ENCODE results near the gene SCAMP3. TPM values are rescaled to one million over a fixed set of nuclear protein-coding genes. Genes with fewer than 3 reads are reported as not detected.

SCAMP3 gene
- total and polyA plus RNA-seq, 12 donors: 41.9 to 143 (median 94.1) TPM

- Histone ChIP-seq H3K4me3 (peak overlapping the region; percentile 36 to 80 (median 70)), H3K36me3 (replicated peaks in 1 of 2) (peaks cover 0 to 70% of the 10 kb centered on the region in 2 donors), H3K4me1 (replicated peaks in 1 of 2) (peaks cover 13 to 16% of the 10 kb centered on the region in 2 donors), H3K9me3 (replicated peaks in 1 of 3) (no peaks in the 10 kb centered on the region), H3K27me3 (no peaks in the 10 kb centered on the region), H3K27ac (peak overlapping the region in 4 of 5 donors; percentile 60 to 90 (median 82))
- no peak for DNase-seq
- intact Hi-C loops (cut with DNase I): loop anchor here in 1 of 2 donors (5.0 kb wide), 1 partner anchor 46 kb away; the partner anchor contains the start of gene FDPS
- no peak for TF ChIP-seq POLR2A (IDR thresholded peaks at IDR 0.05)
- TF ChIP-seq CTCF (IDR thresholded peaks at IDR 0.05): peak in 1 of 6 experiments; percentile 13
- 0 to 1% (median 0%) methylated on average over 6 to 9 of the region's 9 CpGs; no CpG with 5 or more reads in 1 of the 4 donors for WGBS, 4 donors
These were observed 688 bp downstream of the SCAMP3 start for GRCh38 chr1:155261493-155261851.

DNA sequence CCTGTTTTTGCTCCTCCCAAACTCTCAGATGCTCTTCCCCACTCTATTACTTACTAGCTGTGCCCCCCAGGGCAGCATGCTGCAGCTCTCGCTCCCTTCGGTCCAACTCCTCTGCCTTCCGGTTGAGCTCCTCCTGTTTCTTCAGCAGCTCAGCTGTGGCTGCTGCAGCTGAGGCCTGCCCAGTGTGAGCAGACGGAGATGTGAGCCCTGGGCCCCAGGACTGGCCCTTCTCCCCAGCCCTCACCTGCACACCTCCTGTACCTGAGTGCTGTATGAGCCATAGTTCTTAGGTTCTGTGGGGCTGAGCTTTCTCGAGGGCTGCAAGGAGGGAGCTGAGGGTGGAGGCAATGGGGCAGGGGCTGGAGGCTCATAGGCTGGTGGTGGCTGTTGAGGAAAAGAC is 1.9 kb downstream of the SCAMP3 start:
- H3K27me3 ChIP-seq: no peaks in the 10 kb centered on the region
- peaks cover 13 to 22% of the 10 kb centered on the region in 2 donors for H3K4me1 ChIP-seq (replicated peaks in 1 of 2)
- H3K36me3 ChIP-seq (replicated peaks in 1 of 2): peaks cover 0 to 58% of the 10 kb centered on the region in 2 donors
- intact Hi-C loops (cut with DNase I): loop anchor here in 1 of 2 donors (5.0 kb wide), 1 partner anchor 47 kb away; the partner anchor contains the start of gene FDPS
- H3K27ac ChIP-seq: no peak overlapping the region
- no peak for DNase-seq
- H3K4me3 ChIP-seq: no peak overlapping the region
- TF ChIP-seq POLR2A (IDR thresholded peaks at IDR 0.05) (no peak), CTCF (IDR thresholded peaks at IDR 0.05) (no peak)
- WGBS, 4 donors: 89 to 96% (median 93%) methylated on average over 3 to 5 of the region's 5 CpGs
- H3K9me3 ChIP-seq (replicated peaks in 1 of 3): no peaks in the 10 kb centered on the region

DNA sequence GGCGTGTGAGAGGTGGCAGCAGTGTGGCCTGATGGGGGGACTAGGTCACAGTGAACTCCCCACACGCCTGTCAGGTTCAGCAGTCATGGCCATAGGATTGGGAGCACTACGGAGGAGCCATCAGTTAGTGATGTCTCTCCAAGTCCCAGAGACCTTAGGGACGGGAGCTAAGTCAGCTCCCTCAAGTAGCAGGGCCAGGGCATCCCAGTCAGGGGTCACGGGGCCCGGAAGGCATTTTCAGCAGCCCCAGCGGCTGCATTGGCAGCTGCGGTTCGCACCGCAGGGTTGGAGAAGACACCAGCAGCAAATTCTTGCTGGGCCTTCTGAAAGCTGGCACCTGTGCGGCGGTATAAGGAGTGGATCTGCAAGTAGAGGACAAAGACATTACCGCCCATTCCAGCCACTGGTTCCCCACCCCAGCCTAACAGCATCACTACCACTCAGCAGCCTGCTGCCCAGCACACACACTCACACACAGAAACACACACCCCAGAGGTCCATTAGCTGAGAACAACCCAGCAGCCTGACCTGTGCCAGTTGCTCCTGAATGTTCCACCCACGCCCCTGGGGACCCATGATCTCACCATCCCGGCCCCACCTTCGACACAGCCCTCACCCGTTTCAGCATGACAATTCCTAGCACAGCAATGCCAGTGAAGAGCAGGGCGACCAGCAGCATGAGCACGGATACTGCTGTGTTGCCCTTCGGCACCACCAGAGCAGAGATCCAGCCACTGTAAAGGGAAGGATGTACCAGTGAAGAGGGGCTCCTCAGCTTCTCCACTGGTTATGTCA is 5.9 kb downstream of the SCAMP3 start:
- 77 to 90% (median 77%) methylated on average over 7 to 20 of the region's 20 CpGs for WGBS, 4 donors
- intact Hi-C loops (cut with DNase I): no loop called here

More for the DNA sequence above, 5.9 kb downstream of the SCAMP3 start:
- H3K9me3 ChIP-seq (replicated peaks in 1 of 3): no peaks in the 10 kb centered on the region
- H3K4me1 ChIP-seq (replicated peaks in 1 of 2): peaks cover 21 to 36% of the 10 kb centered on the region in 2 donors
- H3K4me3 ChIP-seq: peak overlapping the region in 3 of 4 donors; percentile 42 to 88 (median 69)
- no peaks in the 10 kb centered on the region for H3K27me3 ChIP-seq
- peaks cover 0 to 32% of the 10 kb centered on the region in 2 donors for H3K36me3 ChIP-seq (replicated peaks in 1 of 2)
- peak overlapping the region; percentile 90 to 99 (median 97) for H3K27ac ChIP-seq
- TF ChIP-seq CTCF (IDR thresholded peaks at IDR 0.05) (no peak), POLR2A (IDR thresholded peaks at IDR 0.05) (no peak)
- no peak for DNase-seq
